ENCODE results near the gene ELMO3.

The ELMO3 gene

GRCh38 chr16:67244387-67245185, 45.7 kb downstream of the ELMO3 start:
- no peak for DNase-seq

DNA sequence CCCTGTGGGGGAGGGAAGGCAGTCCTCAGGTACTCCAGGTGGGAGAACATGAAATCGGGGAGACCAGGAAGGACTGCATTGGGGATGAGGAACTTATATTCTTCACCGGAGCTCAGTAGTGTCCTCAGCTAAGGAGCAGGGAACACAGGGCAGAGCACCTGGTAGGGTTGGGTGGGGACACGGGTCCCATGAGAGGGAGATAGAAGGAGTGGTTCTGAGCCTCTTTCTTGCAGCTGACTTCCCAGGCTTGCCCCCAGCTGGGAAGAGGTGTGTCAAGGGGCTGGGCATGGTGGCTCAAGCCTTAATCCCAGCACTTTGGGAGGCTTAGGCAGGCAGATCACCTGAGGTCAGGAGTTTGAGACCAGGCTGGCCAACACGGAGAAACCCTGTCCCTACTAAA, 46.3 kb downstream of the ELMO3 start:
- no peak for DNase-seq

DNA sequence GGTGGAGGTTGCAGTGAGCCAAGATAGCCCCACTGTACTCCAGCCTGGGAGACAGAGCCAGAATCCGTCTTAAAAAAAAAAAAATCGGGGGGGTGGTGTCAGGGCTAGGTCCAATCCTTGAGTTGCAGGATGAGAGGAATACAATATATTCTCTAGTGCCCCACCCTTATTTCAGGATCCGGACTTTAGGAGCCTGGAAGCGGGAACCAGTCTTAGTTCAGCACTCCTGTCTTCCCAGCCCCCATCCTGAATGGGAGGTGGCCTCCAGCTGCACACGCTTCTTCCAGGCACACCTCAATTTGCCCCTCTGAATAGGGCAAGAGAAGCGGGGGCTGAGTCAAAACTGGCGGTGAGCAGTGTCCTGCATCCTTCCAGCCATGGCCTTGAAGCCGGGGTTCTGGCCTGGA, 46.7 kb downstream of the ELMO3 start:
- no peak for DNase-seq

DNA sequence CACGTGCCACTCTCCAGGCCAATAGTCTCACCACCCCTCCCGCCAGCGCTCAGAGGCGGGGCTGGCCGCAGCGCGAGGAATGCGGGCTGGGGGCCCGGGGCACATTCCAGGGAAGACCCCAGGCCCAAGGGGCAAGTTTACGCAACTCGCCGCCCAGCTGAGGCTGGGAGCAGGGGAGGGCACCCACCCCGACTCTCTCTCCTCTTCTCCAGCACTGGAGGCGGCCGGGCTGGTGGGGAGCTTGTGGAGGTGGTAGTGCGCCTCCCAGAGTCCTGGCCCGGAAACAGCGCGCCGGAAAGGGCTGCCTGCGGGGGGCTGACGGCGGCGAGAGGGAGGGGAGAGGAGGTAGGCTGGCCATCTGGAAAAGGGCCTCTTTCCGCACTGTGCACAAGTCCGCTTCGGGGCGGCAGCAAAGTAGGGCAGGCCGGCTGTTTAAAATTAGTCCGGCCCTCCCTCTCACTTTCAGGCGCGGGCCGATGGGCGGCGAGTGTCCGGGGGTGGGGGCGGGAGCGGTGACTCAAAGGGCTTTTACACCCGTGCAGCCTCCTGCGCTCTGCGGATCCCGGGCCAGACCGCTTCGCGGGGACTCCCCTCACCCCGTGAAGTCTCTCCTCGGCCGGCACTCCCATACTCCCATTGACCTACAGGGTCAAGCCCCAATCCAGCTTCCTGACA, 47.3 kb downstream of the ELMO3 start:
- DNase-seq, result no peak

- peak; percentile 70 for DNase-seq
These were observed 47.8 kb downstream of the ELMO3 start for GRCh38 chr16:67246756-67247191.

GRCh38 chr16:67247192-67248072, 48.5 kb downstream of the ELMO3 start, which contains the start of gene FHOD1:
FHOD1 (minus strand) TSS chr16:67247481; CDS start chr16:67247410, 71 bp downstream.
- peak; percentile 66 for DNase-seq

DNA sequence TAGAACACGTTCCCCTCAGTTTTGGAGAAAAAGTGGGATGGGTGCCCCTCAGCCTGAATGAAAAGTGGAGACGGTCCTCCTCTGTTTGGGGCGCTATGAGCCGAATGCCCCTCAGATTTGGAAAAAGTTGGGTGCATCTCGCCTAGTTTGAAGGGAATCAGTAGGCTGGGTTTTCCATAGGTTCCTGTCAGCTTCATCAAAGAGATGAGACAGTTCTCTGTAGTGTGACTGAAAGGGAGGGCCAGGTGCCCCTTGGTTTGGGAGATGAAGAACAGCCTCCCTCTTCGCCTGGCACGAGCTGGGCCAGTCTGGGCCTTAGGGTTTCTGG, 49.1 kb downstream of the ELMO3 start:
- no peak for DNase-seq

DNA sequence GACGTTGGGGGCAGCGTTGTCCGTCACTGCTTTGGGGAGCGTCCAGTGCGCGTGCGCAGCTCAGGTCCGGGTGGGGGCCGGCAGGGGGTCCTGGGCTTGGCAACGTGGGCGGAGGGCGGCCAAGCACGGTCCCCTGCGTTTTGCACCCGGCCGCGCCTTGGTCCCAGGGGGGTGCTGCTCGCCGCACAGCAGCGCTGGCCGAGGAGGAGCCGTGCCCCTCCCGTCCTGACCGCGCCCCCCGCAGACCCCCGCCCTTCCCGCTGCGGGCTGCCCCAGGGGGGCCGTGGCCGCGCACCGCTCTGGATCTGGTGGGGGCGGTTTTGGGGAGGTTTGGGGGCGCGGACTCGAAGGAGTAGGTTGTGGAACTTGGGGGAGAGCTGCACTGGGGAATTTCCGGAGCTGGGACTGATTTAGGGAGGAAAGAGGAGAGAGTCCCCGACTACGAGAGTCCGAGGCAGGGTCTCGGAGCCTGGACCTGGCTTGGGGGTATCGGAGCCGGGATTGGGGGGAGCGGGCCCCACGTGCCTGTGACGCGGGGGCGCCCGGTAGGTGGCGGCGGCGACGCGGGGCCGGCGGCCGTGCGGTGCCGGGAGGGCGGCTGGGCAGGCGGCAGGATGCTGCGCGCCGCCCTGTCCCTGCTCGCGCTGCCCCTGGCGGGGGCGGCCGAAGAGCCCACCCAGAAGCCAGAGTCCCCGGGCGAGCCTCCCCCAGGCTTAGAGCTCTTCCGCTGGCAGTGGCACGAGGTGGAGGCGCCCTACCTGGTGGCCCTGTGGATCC, 49.7 kb downstream of the ELMO3 start, which contains the start of gene SLC9A5:
Gene SLC9A5 (plus strand): TSS at position 579 of the 777 bp plus-strand sequence. CDS start 36 bp downstream, at position 615.
- DNase-seq, result no peak

DNA sequence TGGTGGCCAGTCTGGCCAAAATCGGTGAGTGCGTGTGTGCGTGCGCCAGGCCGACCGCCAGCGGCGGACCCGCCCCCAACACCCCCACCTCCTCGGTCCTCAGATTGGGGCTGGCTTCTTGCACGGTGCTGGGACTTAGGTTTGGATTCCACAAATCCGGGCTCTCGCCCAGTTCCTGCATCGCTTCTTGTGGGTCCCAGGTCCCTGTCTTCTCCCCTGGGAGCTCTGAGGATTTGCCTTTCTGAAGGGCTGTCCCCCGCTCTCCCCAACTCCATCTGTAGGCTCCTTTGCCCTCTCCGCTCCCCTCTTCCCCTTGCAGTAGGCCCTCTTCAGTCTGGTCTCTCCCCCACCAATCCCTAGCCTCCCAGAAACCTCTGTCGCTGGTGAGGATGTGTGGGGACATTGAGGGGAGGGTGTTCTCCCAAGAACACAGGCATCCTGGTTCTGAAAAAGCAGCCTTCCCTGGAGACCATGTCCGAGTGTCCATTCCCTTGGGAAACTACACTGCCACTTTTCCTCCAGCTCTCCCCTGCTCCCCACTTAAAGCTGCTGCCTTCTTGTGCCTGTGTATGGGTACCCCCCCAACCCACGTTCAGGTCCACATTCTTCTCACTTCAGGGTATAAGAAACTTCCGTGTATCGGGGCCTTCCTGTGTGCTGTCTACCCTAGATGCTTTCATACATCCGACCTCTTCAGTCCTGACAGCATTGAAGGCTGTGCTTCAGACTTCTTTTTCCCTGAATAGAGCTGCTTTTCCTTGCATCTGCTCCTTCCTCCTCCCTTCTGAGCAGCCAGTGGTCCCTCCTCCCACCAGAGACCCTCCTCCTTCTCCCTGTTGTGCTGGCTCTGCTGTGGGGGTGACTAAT, 50.5 kb downstream of the ELMO3 start:
- DNase-seq, result no peak

DNA sequence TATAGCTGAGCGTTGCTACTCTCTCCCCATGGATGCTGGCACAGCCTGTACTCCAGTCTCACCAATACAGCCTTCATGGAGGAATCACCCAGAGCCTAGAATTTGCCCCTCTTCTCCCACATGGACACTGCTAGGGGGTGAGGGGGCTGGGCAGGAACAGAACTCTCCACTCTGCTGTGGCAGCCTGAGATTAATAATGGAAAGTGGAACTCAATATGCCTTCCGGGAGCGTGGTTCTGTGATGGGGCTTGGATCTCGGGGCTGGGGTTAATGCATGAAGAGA, 51.1 kb downstream of the ELMO3 start:
- DNase-seq, result no peak

- no peak for DNase-seq
These were observed 53.9 kb downstream of the ELMO3 start for GRCh38 chr16:67252609-67253497.
